HG03354 (cell line): ENCODE data around the gene DELE1.

Source experiments
- ATAC-seq: cut with Tn5 transposase; IDR thresholded peaks from one replicate; pipeline ENCODE4 v1.9.1; 2021; ENCODE audit warnings: mild to moderate bottlenecking; ENCODE audit not compliant: unreplicated experiment, poor library complexity, severe bottlenecking

DELE1 gene

GRCh38 chr5:141923448-141924313 lies at the start of gene DELE1:
DELE1 (plus strand) TSS chr5:141923871; CDS start chr5:141923942, 71 bp downstream.
- peak; percentile 99 for ATAC-seq

- no peak for ATAC-seq
Measured at GRCh38 chr5:141873933-141874261, 49.8 kb upstream of the DELE1 start.

- no peak for ATAC-seq
Measured at GRCh38 chr5:141874262-141874964, 49.3 kb upstream of the DELE1 start.

GRCh38 chr5:141875022-141875740 lies 48.5 kb upstream of the DELE1 start:
- ATAC-seq: no peak

GRCh38 chr5:141875795-141876627 lies 47.7 kb upstream of the DELE1 start:
- ATAC-seq: no peak

GRCh38 chr5:141876628-141877355 lies 46.9 kb upstream of the DELE1 start:
- no peak for ATAC-seq

- ATAC-seq: no peak
Measured at GRCh38 chr5:141877356-141878185, 46.1 kb upstream of the DELE1 start.

GRCh38 chr5:141878186-141878710 lies 45.4 kb upstream of the DELE1 start, which contains the start of gene PCDH1:
PCDH1 (minus strand) TSS chr5:141878410; CDS start chr5:141878262, 148 bp downstream.
- ATAC-seq: no peak

GRCh38 chr5:141878711-141879425 lies 44.8 kb upstream of the DELE1 start:
- peak; percentile 79 for ATAC-seq

- ATAC-seq: no peak
Measured at GRCh38 chr5:141879426-141879759, 44.3 kb upstream of the DELE1 start.

GRCh38 chr5:141879941-141880738 lies 43.5 kb upstream of the DELE1 start:
- no peak for ATAC-seq

- ATAC-seq: no peak
Measured at GRCh38 chr5:141880961-141881801, 42.5 kb upstream of the DELE1 start.

GRCh38 chr5:141881886-141882285 lies 41.8 kb upstream of the DELE1 start:
- no peak for ATAC-seq

GRCh38 chr5:141882594-141883183 lies 41.0 kb upstream of the DELE1 start:
- no peak for ATAC-seq

- ATAC-seq: no peak
Measured at GRCh38 chr5:141883184-141883891, 40.3 kb upstream of the DELE1 start.
